Caco-2 (cell line): ENCODE data around the gene SPTBN1. TPM values are rescaled to one million over a fixed set of nuclear protein-coding genes. Genes with fewer than 3 reads are reported as not detected.

Experiments
- BruUV-seq: library from RNA; stranded (reverse); fragments of 400-500 nt; replicated peaks from 2 replicates; lab custom pipeline; 2021; lab: Mats Ljungman, UMichigan
- CTCF ChIA-PET: fragments of 300-600 bp; sonication (Branson Sonifier 250); formaldehyde crosslinking; loops from one replicate; lab custom pipeline; 2022; ENCODE audit warnings: antibody characterized with exemption; lab: Charles Lee
- POLR2A ChIA-PET: fragments of 300-600 bp; sonication (Branson Sonifier 250); formaldehyde crosslinking; loops from one replicate; lab custom pipeline; 2022; ENCODE audit warnings: antibody characterized with exemption; lab: Charles Lee
- DNase-seq, 2 experiments: peaks; one replicate each; pipeline versions ENCODE4 v3.0.0 to v3.0.0-alpha.2; 2020 to 2022
- H3K27me3 ChIP-seq: replicated peaks from 2 replicates; pipeline ENCODE4 v1.6.0; 2011; ENCODE audit warnings: low read length; ENCODE audit not compliant: control insufficient read depth, insufficient read depth
- H3K36me3 ChIP-seq: 2 replicates; pipeline ENCODE4 v1.5.1; 2011; ENCODE audit warnings: low read length; ENCODE audit not compliant: control insufficient read depth, insufficient read depth
- H3K4me1 ChIP-seq: fragments of 250-450 bp; sonication (Bioruptor Pico); 2 replicates; pipeline ENCODE4 v1.5.1; 2020; ENCODE audit warnings: mild to moderate bottlenecking
- H3K4me3 ChIP-seq: 2 replicates; pipeline ENCODE4 v1.5.1; 2011; ENCODE audit warnings: low read depth, mild to moderate bottlenecking, control low read depth, low read length
- H3K9me3 ChIP-seq: fragments of 250-450 bp; sonication (Bioruptor Pico); 2 replicates; pipeline ENCODE4 v1.5.1; 2020; ENCODE audit warnings: mild to moderate bottlenecking, moderate library complexity
- H3K27ac Mint-ChIP-seq: one replicate; pipeline ENCODE4 v1.8.0; 2022; ENCODE audit warnings: mixed read lengths; ENCODE audit not compliant: unreplicated experiment
- H3K27me3 Mint-ChIP-seq: one replicate; pipeline ENCODE4 v1.8.0; 2022; ENCODE audit warnings: mixed read lengths; ENCODE audit not compliant: insufficient read depth, unreplicated experiment
- H3K36me3 Mint-ChIP-seq: one replicate; pipeline ENCODE4 v1.8.0; 2022; ENCODE audit warnings: mild to moderate bottlenecking, mixed read lengths; ENCODE audit not compliant: insufficient read depth, unreplicated experiment
- H3K4me1 Mint-ChIP-seq: one replicate; pipeline ENCODE4 v1.8.0; 2022; ENCODE audit warnings: low read depth, mixed read lengths; ENCODE audit not compliant: unreplicated experiment
- H3K4me3 Mint-ChIP-seq: one replicate; pipeline ENCODE4 v1.8.0; 2022; ENCODE audit warnings: mild to moderate bottlenecking, moderate library complexity, mixed read lengths; ENCODE audit not compliant: unreplicated experiment
- H3K9me3 Mint-ChIP-seq: one replicate; pipeline ENCODE4 v1.8.0; 2022; ENCODE audit warnings: mixed read lengths; ENCODE audit not compliant: unreplicated experiment
- CTCF ChIP-seq, 2 experiments: fragments of 200-600 bp in 1 of 2; IDR thresholded peaks; 1 replicate in 1 of 2; 2 replicates in 1 of 2; pipeline versions ENCODE4 v1.5.1 to v1.8.0; 2011 to 2022; ENCODE audit warnings: antibody characterized with exemption in 1 of 2, control low read depth in 1 of 2, inconsistent platforms in 1 of 2, low read depth in 1 of 2, low read length in 1 of 2, mild to moderate bottlenecking in 1 of 2, moderate library complexity in 1 of 2; ENCODE audit not compliant: insufficient read depth in 1 of 2, severe bottlenecking in 1 of 2, unreplicated experiment in 1 of 2
- intact Hi-C: fragments of 100-400 bp; cut with micrococcal nuclease; formaldehyde crosslinking; loops from one replicate; pipeline ENCODE4 v1.10.0; 2022; ENCODE audit not compliant: unreplicated experiment
- total RNA-seq: library from RNA; stranded (reverse); gene quantifications from 2 replicates; pipeline ENCODE4 v1.2.3, GENCODE V29; 2022

Gene SPTBN1
- total RNA-seq, 1 experiment from 2014 or later: 361 TPM

GRCh38 chr2:54626131-54626530, 170.0 kb downstream of the SPTBN1 start:
- Histone ChIP-seq H3K4me1 (peaks cover 13% of the 10 kb centered on the region), H3K4me3 (no peak overlapping the region), H3K27me3 (no peaks in the 10 kb centered on the region), H3K36me3 (peaks cover 23% of the 10 kb centered on the region), H3K9me3 (no peaks in the 10 kb centered on the region)
- DNase-seq: no peak
- Mint-ChIP-seq H3K27ac (peak overlapping the region; percentile 4), H3K36me3 (peaks cover 100% of the 10 kb centered on the region), H3K9me3 (no peaks in the 10 kb centered on the region), H3K4me1 (peaks cover 21% of the 10 kb centered on the region), H3K4me3 (no peak overlapping the region), H3K27me3 (no peaks in the 10 kb centered on the region)
- no peak for TF ChIP-seq CTCF (IDR thresholded peaks at IDR 0.05; ENCODE audit: insufficient read depth in 1 of 2, low read depth in 1 of 2, low read length in 1 of 2, severe bottlenecking in 1 of 2, unreplicated experiment in 1 of 2)
- POLR2A ChIA-PET: no interaction called here
- intact Hi-C loops: loop anchor here (1.0 kb wide), 1 partner anchor 16 kb away; no protein-coding TSS in a partner anchor
- CTCF ChIA-PET: no interaction called here
- no TSS peak for BruUV-seq

- H3K4me1 ChIP-seq: peaks cover 13% of the 10 kb centered on the region
- TF ChIP-seq CTCF (IDR thresholded peaks at IDR 0.05; ENCODE audit: insufficient read depth in 1 of 2, low read depth in 1 of 2, low read length in 1 of 2, severe bottlenecking in 1 of 2, unreplicated experiment in 1 of 2): no peak
- no peak for DNase-seq
- H3K27me3 ChIP-seq: no peaks in the 10 kb centered on the region
- H3K9me3 ChIP-seq: no peaks in the 10 kb centered on the region
- Mint-ChIP-seq H3K27ac (peak overlapping the region; percentile 20), H3K27me3 (no peaks in the 10 kb centered on the region), H3K9me3 (no peaks in the 10 kb centered on the region), H3K4me3 (no peak overlapping the region), H3K36me3 (peaks cover 100% of the 10 kb centered on the region), H3K4me1 (peaks cover 19% of the 10 kb centered on the region)
- no peak overlapping the region for H3K4me3 ChIP-seq
- BruUV-seq: no TSS peak
- CTCF ChIA-PET: no interaction called here
- H3K36me3 ChIP-seq: peaks cover 25% of the 10 kb centered on the region
- intact Hi-C loops: loop anchor here (1.0 kb wide), 1 partner anchor 17 kb away; no protein-coding TSS in a partner anchor
- POLR2A ChIA-PET: no interaction called here
These were observed 170.8 kb downstream of the SPTBN1 start for GRCh38 chr2:54626884-54627283.

GRCh38 chr2:54627973-54628372, 171.8 kb downstream of the SPTBN1 start:
- BruUV-seq: no TSS peak
- Mint-ChIP-seq H3K27me3 (no peaks in the 10 kb centered on the region), H3K4me1 (peaks cover 19% of the 10 kb centered on the region), H3K27ac (no peak overlapping the region), H3K4me3 (no peak overlapping the region), H3K9me3 (no peaks in the 10 kb centered on the region), H3K36me3 (peaks cover 100% of the 10 kb centered on the region)
- Histone ChIP-seq H3K36me3 (peaks cover 26% of the 10 kb centered on the region), H3K9me3 (no peaks in the 10 kb centered on the region), H3K4me1 (peaks cover 13% of the 10 kb centered on the region), H3K4me3 (no peak overlapping the region), H3K27me3 (no peaks in the 10 kb centered on the region)
- no peak for TF ChIP-seq CTCF (IDR thresholded peaks at IDR 0.05; ENCODE audit: insufficient read depth in 1 of 2, low read depth in 1 of 2, low read length in 1 of 2, severe bottlenecking in 1 of 2, unreplicated experiment in 1 of 2)
- intact Hi-C loops: no loop called here
- DNase-seq: no peak
- ChIA-PET POLR2A (no interaction called here), CTCF (no interaction called here)
